HFFc6 (cell line): ENCODE results near the gene FBN1. TPM values are rescaled to one million over a fixed set of nuclear protein-coding genes. Genes with fewer than 3 reads are reported as not detected.

ENCODE experiments used
- DNase-seq: peaks from one replicate; pipeline ENCODE4 v3.0.0-alpha.2; 2018
- H3K27ac Mint-ChIP-seq: 2 replicates; pipeline ENCODE4 v1.8.0; 2020; ENCODE audit warnings: mild to moderate bottlenecking, mixed read lengths
- H3K27me3 Mint-ChIP-seq: 2 replicates; pipeline ENCODE4 v1.8.0; 2021; ENCODE audit warnings: mild to moderate bottlenecking, moderate library complexity, mixed read lengths; ENCODE audit not compliant: insufficient read depth
- H3K36me3 Mint-ChIP-seq: 2 replicates; pipeline ENCODE4 v1.8.0; 2021; ENCODE audit warnings: low read depth, mixed read lengths
- H3K4me1 Mint-ChIP-seq: 2 replicates; pipeline ENCODE4 v1.8.0; 2020; ENCODE audit warnings: low read depth, mixed read lengths
- H3K4me3 Mint-ChIP-seq: 2 replicates; pipeline ENCODE4 v1.8.0; 2020; ENCODE audit warnings: mild to moderate bottlenecking, moderate library complexity, mixed read lengths
- H3K9me3 Mint-ChIP-seq: 2 replicates; pipeline ENCODE4 v1.8.0; 2020; ENCODE audit warnings: mild to moderate bottlenecking, mixed read lengths
- total RNA-seq, 6 experiments: library from RNA; stranded (reverse); fragmentation: NEBNext Ultra II Directional; extraction: Animal tissue kit (Norgen Biotek cat#: 25700); gene quantifications; 2 replicates in 1 of 6; 3 replicates in 5 of 6; pipeline ENCODE4 v1.2.3, GENCODE V29; 2021
- TF ChIP-seq, protein P1 (sequence below): fragments of 200-600 bp; sonication (generic); IDR thresholded peaks from 2 replicates; pipeline ENCODE4 v1.5.0; 2021; ENCODE audit warnings: antibody characterized with exemption, mild to moderate bottlenecking

Gene FBN1
- total RNA-seq, 6 experiments from 2014 or later, result 584 to 754 (median 609) TPM

- TF ChIP-seq, protein P1, sequence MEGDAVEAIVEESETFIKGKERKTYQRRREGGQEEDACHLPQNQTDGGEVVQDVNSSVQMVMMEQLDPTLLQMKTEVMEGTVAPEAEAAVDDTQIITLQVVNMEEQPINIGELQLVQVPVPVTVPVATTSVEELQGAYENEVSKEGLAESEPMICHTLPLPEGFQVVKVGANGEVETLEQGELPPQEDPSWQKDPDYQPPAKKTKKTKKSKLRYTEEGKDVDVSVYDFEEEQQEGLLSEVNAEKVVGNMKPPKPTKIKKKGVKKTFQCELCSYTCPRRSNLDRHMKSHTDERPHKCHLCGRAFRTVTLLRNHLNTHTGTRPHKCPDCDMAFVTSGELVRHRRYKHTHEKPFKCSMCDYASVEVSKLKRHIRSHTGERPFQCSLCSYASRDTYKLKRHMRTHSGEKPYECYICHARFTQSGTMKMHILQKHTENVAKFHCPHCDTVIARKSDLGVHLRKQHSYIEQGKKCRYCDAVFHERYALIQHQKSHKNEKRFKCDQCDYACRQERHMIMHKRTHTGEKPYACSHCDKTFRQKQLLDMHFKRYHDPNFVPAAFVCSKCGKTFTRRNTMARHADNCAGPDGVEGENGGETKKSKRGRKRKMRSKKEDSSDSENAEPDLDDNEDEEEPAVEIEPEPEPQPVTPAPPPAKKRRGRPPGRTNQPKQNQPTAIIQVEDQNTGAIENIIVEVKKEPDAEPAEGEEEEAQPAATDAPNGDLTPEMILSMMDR, result no peak
- H3K36me3 Mint-ChIP-seq, result no peaks in the 10 kb centered on the region; the same call in 1 of the 2 replicates
- H3K9me3 Mint-ChIP-seq, result no peaks in the 10 kb centered on the region
- H3K27ac Mint-ChIP-seq, result peak overlapping the region; percentile 83; the same call in 1 of the 2 replicates
- H3K4me1 Mint-ChIP-seq, result peaks cover 98% of the 10 kb centered on the region
- H3K27me3 Mint-ChIP-seq, result no peaks in the 10 kb centered on the region
- no peak overlapping the region for H3K4me3 Mint-ChIP-seq
- DNase-seq, result no peak
Observed at GRCh38 chr15:48677821-48678220, 32.3 kb upstream of the FBN1 start.

GRCh38 chr15:48675436-48675835, 29.9 kb upstream of the FBN1 start:
- no peaks in the 10 kb centered on the region for H3K9me3 Mint-ChIP-seq
- H3K36me3 Mint-ChIP-seq, result no peaks in the 10 kb centered on the region; the same call in 1 of the 2 replicates
- no peak for DNase-seq
- TF ChIP-seq, protein P1, result no peak
- H3K4me3 Mint-ChIP-seq, result peak overlapping the region; percentile 9; the same call in 1 of the 2 replicates
- peak overlapping the region; percentile 82 for H3K27ac Mint-ChIP-seq
- no peaks in the 10 kb centered on the region for H3K27me3 Mint-ChIP-seq
- peaks cover 98% of the 10 kb centered on the region for H3K4me1 Mint-ChIP-seq

GRCh38 chr15:48674876-48675275, 29.4 kb upstream of the FBN1 start:
- Mint-ChIP-seq H3K4me1 (peaks cover 98% of the 10 kb centered on the region), H3K27ac (peak overlapping the region; percentile 82), H3K9me3 (no peaks in the 10 kb centered on the region), H3K27me3 (no peaks in the 10 kb centered on the region), H3K4me3 (peak overlapping the region; percentile 9; the same call in 1 of the 2 replicates), H3K36me3 (no peaks in the 10 kb centered on the region; the same call in 1 of the 2 replicates)
- TF ChIP-seq, protein P1, result no peak
- peak; percentile 68 for DNase-seq

DNA sequence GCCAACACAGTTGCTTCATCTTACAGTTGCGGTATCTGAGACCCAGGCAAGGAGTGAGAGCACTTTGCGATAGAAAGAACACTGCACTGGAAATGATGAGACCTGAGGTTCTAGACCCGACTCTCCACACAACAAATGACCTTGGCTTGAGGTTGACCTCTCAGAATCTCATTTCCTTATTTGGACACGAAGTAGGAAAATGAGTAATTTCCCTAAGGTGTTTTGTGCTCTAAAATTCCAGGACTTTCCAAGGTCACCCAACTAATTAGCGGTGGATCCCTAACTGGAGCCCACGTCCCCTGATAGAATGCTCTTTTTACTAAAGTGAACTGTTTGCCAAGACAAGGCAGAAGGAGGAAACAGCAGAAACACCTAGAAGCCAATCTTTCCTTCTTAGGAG, 26.7 kb upstream of the FBN1 start:
- Mint-ChIP-seq H3K4me3 (peak overlapping the region; percentile 60; the same call in 1 of the 2 replicates), H3K27ac (peak overlapping the region; percentile 97), H3K9me3 (no peaks in the 10 kb centered on the region), H3K36me3 (no peaks in the 10 kb centered on the region), H3K27me3 (no peaks in the 10 kb centered on the region), H3K4me1 (peaks cover 94% of the 10 kb centered on the region)
- TF ChIP-seq, protein P1, result no peak
- DNase-seq, result no peak

DNA sequence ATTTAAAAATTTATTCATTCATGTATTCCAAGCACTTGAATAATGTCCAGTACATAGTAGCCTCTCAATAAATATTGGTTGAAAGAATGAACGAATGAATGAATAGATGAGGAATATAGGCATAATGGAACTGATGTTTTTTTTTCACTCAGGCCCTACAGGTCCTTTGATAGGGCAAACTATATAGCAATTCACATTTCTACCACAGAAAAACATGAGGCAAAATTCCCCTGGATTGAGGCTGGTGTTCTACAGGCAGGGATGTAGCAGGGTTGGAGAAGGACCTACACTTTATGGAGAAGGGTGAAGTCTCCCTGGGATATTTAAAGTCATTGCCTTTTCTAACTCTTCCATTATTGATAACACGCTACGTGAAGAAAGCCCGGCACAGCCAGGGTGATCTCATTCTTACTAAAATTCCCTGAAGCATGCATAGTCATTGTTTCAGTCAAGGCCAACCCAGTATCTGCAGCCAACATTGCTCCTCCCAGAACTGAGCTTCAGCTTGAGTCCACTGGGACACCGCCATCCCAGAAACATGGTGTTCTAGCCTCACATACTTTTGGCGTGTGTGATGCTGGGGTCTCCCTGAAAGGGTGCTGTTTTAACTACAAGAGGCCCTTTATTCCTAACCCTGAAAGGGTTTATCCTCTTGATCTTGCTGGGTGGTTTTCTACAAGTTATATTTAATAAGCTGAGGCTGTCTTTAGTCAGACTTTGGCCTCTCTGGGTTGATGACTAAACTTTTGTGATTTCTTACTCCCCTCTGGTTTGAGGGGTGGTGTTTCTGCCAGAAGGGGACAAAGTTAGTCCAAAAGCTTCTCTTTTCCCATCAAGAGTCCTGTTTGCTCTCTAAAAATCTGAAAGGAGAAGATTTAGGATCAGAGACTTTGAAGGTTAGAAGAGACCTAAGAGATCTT, 25.9 kb upstream of the FBN1 start:
- peak overlapping the region; percentile 97 for H3K27ac Mint-ChIP-seq

More for the DNA sequence above, 25.9 kb upstream of the FBN1 start:
- peak; percentile 91 for DNase-seq
- Mint-ChIP-seq H3K36me3 (no peaks in the 10 kb centered on the region), H3K27me3 (no peaks in the 10 kb centered on the region), H3K4me1 (peaks cover 92% of the 10 kb centered on the region), H3K9me3 (no peaks in the 10 kb centered on the region), H3K4me3 (peak overlapping the region; percentile 60)
- TF ChIP-seq, protein P1, result peak; percentile 27
